OCI-LY3 (cell line): ENCODE measurements around the gene S100A7A.

Experiments used
- EZH2phosphoT487 ChIP-seq: fragments of 200-600 bp; shearing (Covaris generic); IDR thresholded peaks from 2 replicates; pipeline ENCODE4 v1.6.1; 2018; ENCODE audit warnings: antibody characterized with exemption, mixed run types, low read depth
- TF ChIP-seq, protein P1 (sequence below): fragments of 200-600, 300-600 bp; sonication (generic); IDR thresholded peaks from 2 replicates; pipeline ENCODE4 v1.5.1; 2014; ENCODE audit warnings: antibody characterized with exemption, low read length, low read depth

DNA sequence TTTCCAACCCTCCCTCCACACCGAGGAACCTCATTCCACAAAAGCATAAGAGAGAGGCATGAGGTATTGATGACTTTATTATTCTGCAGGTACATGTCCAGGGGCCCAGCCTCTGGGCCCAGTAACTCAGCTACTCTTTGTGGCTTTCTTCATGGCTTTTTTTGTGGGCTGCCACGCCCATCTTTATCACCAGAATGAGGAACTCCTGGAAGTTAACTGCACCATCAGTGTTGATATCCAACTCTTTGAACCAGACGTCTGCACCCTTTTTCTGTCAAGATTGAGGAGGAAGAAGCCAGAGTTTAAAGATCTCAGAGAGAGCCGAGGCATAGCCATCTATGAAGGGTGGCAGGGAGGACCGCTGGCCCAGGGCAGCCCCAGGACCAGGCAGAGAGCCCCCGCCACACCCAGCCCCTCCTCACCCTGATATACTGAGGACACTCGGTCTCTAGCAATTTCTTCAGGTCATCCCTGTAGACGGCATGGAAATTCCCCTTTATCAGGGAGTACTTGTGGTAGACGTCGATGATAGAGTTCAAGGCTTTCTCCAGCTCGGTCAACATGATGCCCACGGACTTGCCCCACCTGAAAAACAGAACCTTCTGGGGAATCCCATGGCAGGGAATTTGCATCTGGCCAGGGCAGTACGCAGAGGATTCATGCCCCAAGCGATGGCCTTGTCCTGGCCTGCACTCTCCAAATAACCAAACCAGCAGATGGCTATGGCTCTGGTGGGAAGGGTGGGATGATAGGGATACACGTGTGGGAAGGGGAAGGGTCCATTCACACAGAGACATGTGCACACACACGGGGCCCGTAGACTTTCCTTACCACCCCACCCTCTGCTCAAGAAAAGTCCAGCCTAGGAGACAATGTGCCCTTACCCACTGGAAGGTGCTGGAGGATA lies 26.1 kb upstream of the S100A7A start:
- TF ChIP-seq, protein P1, sequence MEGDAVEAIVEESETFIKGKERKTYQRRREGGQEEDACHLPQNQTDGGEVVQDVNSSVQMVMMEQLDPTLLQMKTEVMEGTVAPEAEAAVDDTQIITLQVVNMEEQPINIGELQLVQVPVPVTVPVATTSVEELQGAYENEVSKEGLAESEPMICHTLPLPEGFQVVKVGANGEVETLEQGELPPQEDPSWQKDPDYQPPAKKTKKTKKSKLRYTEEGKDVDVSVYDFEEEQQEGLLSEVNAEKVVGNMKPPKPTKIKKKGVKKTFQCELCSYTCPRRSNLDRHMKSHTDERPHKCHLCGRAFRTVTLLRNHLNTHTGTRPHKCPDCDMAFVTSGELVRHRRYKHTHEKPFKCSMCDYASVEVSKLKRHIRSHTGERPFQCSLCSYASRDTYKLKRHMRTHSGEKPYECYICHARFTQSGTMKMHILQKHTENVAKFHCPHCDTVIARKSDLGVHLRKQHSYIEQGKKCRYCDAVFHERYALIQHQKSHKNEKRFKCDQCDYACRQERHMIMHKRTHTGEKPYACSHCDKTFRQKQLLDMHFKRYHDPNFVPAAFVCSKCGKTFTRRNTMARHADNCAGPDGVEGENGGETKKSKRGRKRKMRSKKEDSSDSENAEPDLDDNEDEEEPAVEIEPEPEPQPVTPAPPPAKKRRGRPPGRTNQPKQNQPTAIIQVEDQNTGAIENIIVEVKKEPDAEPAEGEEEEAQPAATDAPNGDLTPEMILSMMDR = no peak
- no peak for TF ChIP-seq EZH2phosphoT487
